Prostate gland (tissue), 2 donors: ENCODE measurements around the gene IGF1.
"Not testable (repeated sequence)": the region's sequence is repeated elsewhere in the genome, so short reads cannot be mapped to it uniquely, and the experiment has no call there.

Experiments
- CTCF ChIP-seq, 4 experiments: fragments of 200-600 bp in 2 of 4; fragments of 450-650 bp in 2 of 4; sonication (generic) in 2 of 4; IDR thresholded peaks; 1 replicate in 3 of 4; 2 replicates in 1 of 4; pipeline ENCODE4 v1.5.1; 2016 to 2019; ENCODE audit warnings: antibody characterized with exemption in 4 of 4, mild to moderate bottlenecking in 2 of 4, moderate library complexity in 2 of 4
- POLR2A ChIP-seq: fragments of 450-650 bp; IDR thresholded peaks from one replicate; pipeline ENCODE4 v1.6.1; 2016; ENCODE audit warnings: antibody characterized with exemption, mild to moderate bottlenecking

GRCh38 chr12:102354281-102354680 is 126.1 kb downstream of the IGF1 start:
- not testable (repeated sequence) for TF ChIP-seq CTCF (IDR thresholded peaks at IDR 0.05); POLR2A
